Left ventricle myocardium inferior (tissue), 1 donor: ENCODE results near the gene TARS3. TPM values are rescaled to one million over a fixed set of nuclear protein-coding genes. Genes with fewer than 3 reads are reported as not detected.

Experiments used
- DNase-seq: peaks from one replicate; pipeline ENCODE4 v3.0.0-alpha.2; 2020
- H3K27ac ChIP-seq: fragments of 200-600 bp; replicated peaks from 2 replicates; pipeline ENCODE4 v1.8.0; 2021
- H3K27me3 ChIP-seq: fragments of 200-600 bp; 2 replicates; pipeline ENCODE4 v1.8.0; 2021; ENCODE audit warnings: low read depth
- H3K36me3 ChIP-seq: fragments of 200-600 bp; 2 replicates; pipeline ENCODE4 v1.8.0; 2021
- H3K4me1 ChIP-seq: fragments of 200-600 bp; 2 replicates; pipeline ENCODE4 v1.8.0; 2021
- H3K4me3 ChIP-seq: fragments of 200-600 bp; 2 replicates; pipeline ENCODE4 v1.8.0; 2021; ENCODE audit warnings: mild to moderate bottlenecking, moderate library complexity
- H3K9me3 ChIP-seq: fragments of 200-600 bp; replicated peaks from 2 replicates; pipeline ENCODE4 v1.8.0; 2021
- intact Hi-C: fragments of 100-400 bp; cut with micrococcal nuclease; formaldehyde crosslinking; loops from one replicate; pipeline ENCODE4 v1.11.0; 2022
- total RNA-seq: library from RNA; stranded (reverse); fragmentation: NEBNext Ultra II Directional; extraction: Animal tissue kit (Norgen Biotek cat#: 25700); gene quantifications from one replicate; pipeline ENCODE4 v1.2.1, GENCODE V29; 2021
- TF ChIP-seq, protein P1 (sequence below): fragments of 200-600 bp; IDR thresholded peaks from 2 replicates; pipeline ENCODE4 v1.8.0; 2021; ENCODE audit warnings: antibody characterized with exemption, mild to moderate bottlenecking, borderline replicate concordance
- donor health status: DM: no; HTN: yes; CAD: no; lungs with severe emphysema.

Gene TARS3
- total RNA-seq, 1 donor from 2014 or later, result 36.2 TPM

DNA sequence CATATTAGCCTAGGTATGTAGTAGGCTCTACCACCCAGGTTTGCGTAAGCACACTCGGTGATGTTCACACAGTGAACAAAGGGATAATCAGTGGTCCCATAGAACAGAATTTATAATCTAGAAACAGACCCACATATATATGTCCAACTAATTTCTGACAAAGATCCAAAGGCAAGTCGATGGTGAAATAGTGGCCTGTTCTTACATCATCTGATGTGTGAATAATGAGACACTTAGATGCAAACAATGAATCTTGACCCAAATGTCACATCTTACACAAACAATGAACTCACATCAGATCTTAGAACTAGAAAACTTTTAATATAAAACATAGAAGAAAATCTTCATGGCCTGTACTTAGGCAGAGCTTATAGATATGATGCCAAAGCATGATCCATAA lies 54.5 kb downstream of the TARS3 start:
- H3K4me3 ChIP-seq, result no peak overlapping the region
- TF ChIP-seq, protein P1, sequence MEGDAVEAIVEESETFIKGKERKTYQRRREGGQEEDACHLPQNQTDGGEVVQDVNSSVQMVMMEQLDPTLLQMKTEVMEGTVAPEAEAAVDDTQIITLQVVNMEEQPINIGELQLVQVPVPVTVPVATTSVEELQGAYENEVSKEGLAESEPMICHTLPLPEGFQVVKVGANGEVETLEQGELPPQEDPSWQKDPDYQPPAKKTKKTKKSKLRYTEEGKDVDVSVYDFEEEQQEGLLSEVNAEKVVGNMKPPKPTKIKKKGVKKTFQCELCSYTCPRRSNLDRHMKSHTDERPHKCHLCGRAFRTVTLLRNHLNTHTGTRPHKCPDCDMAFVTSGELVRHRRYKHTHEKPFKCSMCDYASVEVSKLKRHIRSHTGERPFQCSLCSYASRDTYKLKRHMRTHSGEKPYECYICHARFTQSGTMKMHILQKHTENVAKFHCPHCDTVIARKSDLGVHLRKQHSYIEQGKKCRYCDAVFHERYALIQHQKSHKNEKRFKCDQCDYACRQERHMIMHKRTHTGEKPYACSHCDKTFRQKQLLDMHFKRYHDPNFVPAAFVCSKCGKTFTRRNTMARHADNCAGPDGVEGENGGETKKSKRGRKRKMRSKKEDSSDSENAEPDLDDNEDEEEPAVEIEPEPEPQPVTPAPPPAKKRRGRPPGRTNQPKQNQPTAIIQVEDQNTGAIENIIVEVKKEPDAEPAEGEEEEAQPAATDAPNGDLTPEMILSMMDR, result no peak
- H3K36me3 ChIP-seq, result peaks cover 66% of the 10 kb centered on the region
- H3K27ac ChIP-seq, result no peak overlapping the region
- H3K4me1 ChIP-seq, result peaks cover 13% of the 10 kb centered on the region
- intact Hi-C loops, result no loop called here
- peaks cover 8% of the 10 kb centered on the region for H3K9me3 ChIP-seq
- H3K27me3 ChIP-seq, result no peaks in the 10 kb centered on the region
- no peak for DNase-seq

DNA sequence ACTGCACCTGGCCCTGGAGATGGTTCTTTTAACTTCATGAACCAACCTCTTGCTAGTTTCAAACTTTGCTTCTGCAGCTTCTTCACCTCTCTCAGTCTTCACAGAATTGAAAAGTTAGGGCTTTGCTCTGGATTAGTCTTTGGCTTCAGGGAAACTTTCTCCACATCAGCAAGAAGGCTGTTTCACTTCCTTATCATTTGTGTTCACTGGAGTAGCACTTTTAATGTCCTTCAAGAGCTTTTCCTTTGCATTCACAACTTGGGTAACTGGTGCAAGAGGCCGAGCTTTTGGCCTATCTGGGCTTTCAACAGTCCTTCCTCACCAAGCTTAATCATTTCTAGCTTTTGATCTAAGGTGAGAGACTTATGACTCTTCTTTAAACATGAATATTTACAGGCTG lies 56.4 kb downstream of the TARS3 start:
- no peak overlapping the region for H3K27ac ChIP-seq
- no peak for DNase-seq
- H3K4me3 ChIP-seq, result no peak overlapping the region
- H3K9me3 ChIP-seq, result peaks cover 8% of the 10 kb centered on the region
- peaks cover 16% of the 10 kb centered on the region for H3K4me1 ChIP-seq
- TF ChIP-seq, protein P1, result no peak
- H3K36me3 ChIP-seq, result peaks cover 48% of the 10 kb centered on the region
- intact Hi-C loops, result no loop called here
- H3K27me3 ChIP-seq, result no peaks in the 10 kb centered on the region

DNA sequence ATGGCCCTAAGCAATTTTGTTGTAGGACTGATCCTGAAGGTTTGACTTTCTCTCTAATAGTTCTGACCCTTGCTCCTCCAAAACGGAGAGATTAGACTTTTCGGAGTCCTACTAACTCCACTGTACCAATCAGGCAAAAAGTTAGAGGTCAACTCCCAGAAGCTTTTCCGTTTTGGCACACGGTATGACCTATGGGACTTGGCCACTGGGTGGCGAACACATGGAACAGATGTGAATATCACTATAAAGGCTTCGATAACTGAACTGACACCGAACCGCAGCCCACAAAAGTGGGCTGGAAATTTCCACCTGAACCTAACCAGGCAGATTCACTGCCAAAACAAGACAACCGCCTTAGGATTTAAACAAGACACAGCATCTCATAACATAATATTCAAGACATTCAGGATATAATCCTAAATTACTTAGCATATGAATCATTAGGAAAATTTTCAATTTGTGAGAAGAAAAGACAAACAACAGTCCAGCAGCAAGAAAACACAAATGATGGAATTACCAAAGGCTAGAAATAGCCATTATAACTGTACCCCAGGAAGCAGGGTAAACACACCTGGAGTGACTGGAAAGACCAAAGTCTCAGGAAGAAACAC lies 59.9 kb downstream of the TARS3 start:
- Histone ChIP-seq H3K27me3 (no peaks in the 10 kb centered on the region), H3K36me3 (peaks cover 32% of the 10 kb centered on the region), H3K4me1 (peaks cover 10% of the 10 kb centered on the region), H3K27ac (no peak overlapping the region), H3K4me3 (no peak overlapping the region), H3K9me3 (peaks cover 8% of the 10 kb centered on the region)
- TF ChIP-seq, protein P1, result peak; percentile 49
- intact Hi-C loops, result no loop called here
- no peak for DNase-seq

DNA sequence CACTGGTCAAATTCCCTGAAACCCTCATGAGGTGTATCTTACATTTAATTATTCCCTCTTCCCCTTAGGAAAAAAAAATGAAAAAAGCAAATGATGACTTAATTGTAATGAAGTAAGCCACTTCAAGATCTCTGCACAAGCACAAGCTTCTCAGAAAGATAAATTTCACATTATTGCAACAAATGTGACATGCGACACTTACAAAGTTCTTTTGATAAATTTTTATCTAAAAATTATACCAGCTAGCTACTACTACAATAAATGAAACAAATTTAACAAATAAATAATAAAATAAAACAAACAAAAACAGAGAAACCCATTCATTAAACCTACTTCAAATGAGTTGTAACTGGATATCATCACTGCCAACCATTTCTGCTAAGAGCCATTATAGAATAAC lies 62.1 kb downstream of the TARS3 start:
- Histone ChIP-seq H3K27me3 (no peaks in the 10 kb centered on the region), H3K4me3 (no peak overlapping the region), H3K9me3 (peaks cover 6% of the 10 kb centered on the region), H3K4me1 (peaks cover 26% of the 10 kb centered on the region), H3K36me3 (peaks cover 14% of the 10 kb centered on the region), H3K27ac (no peak overlapping the region)
- no peak for DNase-seq
- intact Hi-C loops, result no loop called here
- TF ChIP-seq, protein P1, result no peak

DNA sequence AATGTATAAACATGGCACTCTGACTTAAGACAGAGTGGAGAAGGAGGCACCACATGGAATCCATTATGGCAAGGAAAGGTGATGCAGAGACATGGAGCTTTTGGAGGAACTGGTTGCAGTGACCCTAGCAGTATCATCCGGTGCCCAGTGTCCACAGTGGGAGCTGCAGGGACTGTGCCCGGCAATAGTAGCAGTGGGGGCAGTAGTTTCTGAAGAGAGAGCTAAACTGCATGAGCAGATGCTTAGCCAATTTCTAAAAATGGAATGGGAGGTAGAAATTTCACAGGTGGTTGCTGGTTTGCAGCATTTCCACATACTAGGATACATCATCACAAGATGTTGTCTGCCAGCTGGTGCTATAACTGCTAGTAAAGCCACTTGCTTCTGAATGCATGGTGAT lies 64.3 kb downstream of the TARS3 start:
- H3K36me3 ChIP-seq, result peaks cover 23% of the 10 kb centered on the region
- no peaks in the 10 kb centered on the region for H3K27me3 ChIP-seq
- H3K4me1 ChIP-seq, result peaks cover 22% of the 10 kb centered on the region
- no peaks in the 10 kb centered on the region for H3K9me3 ChIP-seq
- H3K4me3 ChIP-seq, result no peak overlapping the region
- intact Hi-C loops, result no loop called here
- DNase-seq, result no peak
- H3K27ac ChIP-seq, result no peak overlapping the region
- TF ChIP-seq, protein P1, result no peak
